Measurements from ENCODE around the gene USP32. TPM values are rescaled to one million over a fixed set of nuclear protein-coding genes. Genes with fewer than 3 reads are reported as not detected.

The USP32 gene
- total and polyA plus RNA-seq, 2 of the 8 experiments (the other 6 are each of a cell fraction or from before 2014, with no cell fraction given), result 29.6 to 112 TPM

- Histone ChIP-seq H3K4ac (replicated peaks; ENCODE audit: insufficient read length, low read depth, low read length) (no peak overlapping the region), H3K4me3 (ENCODE audit: extremely low read depth in 1 of 4, insufficient read depth in 2 of 4, low read depth in 3 of 4, low read length in 4 of 4) (peak overlapping the region in 1 of 4 experiments; percentile 24; a peak in 2 of 8 replicates), H3K27me3 (replicated peaks in 1 of 4; ENCODE audit: control insufficient read depth in 3 of 4, extremely low read depth in 1 of 4, insufficient read depth in 3 of 4, low read length in 3 of 4) (no peaks in the 10 kb centered on the region), H3K9ac (replicated peaks in 1 of 4; ENCODE audit: extremely low read depth in 1 of 4, low read depth in 3 of 4, low read length in 3 of 4) (no peak overlapping the region; a peak in 1 of 7 replicates), H3K4me2 (ENCODE audit: insufficient read depth in 1 of 2, low read depth in 2 of 2, low read length in 2 of 2) (peak overlapping the region; percentile 32 to 64), H4K91ac (replicated peaks; ENCODE audit: insufficient read length, low read length) (no peak overlapping the region), H2BK15ac (ENCODE audit: low read length) (peak overlapping the region; percentile 29; the same call in 1 of the 2 replicates), H2BK5ac (ENCODE audit: low read depth, low read length) (peak overlapping the region; percentile 81), H3K79me1 (ENCODE audit: low read depth, low read length) (peaks cover 13% of the 10 kb centered on the region; the same call in 1 of the 2 replicates), H3K56ac (replicated peaks; ENCODE audit: insufficient read length, low read depth, low read length) (no peak overlapping the region), H3K79me2 (ENCODE audit: control insufficient read depth in 1 of 2, insufficient read depth in 2 of 2, low read length in 2 of 2) (peaks cover 4 to 85% of the 10 kb centered on the region in 2 experiments; a peak in 3 of 4 replicates), H4K5ac (ENCODE audit: insufficient read length, low read depth, low read length) (no peak overlapping the region), H3K4me1 (replicated peaks in 1 of 4; ENCODE audit: control insufficient read depth in 3 of 4, insufficient read depth in 4 of 4, low read length in 3 of 4) (peaks cover 6 to 19% (median 14%) of the 10 kb centered on the region in 4 experiments), H2BK120ac (replicated peaks; ENCODE audit: low read depth, low read length) (no peak overlapping the region), H3K23ac (ENCODE audit: insufficient read length) (no peak overlapping the region), H3K9me3 (ENCODE audit: insufficient read depth in 2 of 2, low read depth in 1 of 2, low read length in 1 of 2) (no peaks in the 10 kb centered on the region), H2AFZ (ENCODE audit: low read length) (no peak overlapping the region), H3K23me2 (ENCODE audit: low read depth, low read length) (no peaks in the 10 kb centered on the region), H3K36me3 (ENCODE audit: control insufficient read depth in 2 of 4, insufficient read depth in 4 of 4, low read length in 3 of 4) (no peaks in the 10 kb centered on the region), H2BK20ac (ENCODE audit: low read length) (no peak overlapping the region), H4K20me1 (replicated peaks in 1 of 2; ENCODE audit: control insufficient read depth in 1 of 2, insufficient read depth in 2 of 2, low read length in 2 of 2) (peaks cover 11 to 18% of the 10 kb centered on the region in 2 experiments), H2BK12ac (ENCODE audit: low read depth, low read length) (0 out of 2 replicates have a peak overlapping the region, but pooled peaks have one; percentile 17), H4K8ac (ENCODE audit: extremely low read depth, insufficient read depth, low read length) (no peak overlapping the region; the same call in 1 of the 2 replicates), H3K14ac (ENCODE audit: insufficient read length) (no peak overlapping the region), H3K27ac (ENCODE audit: low read depth, low read length) (peak overlapping the region; percentile 6; the same call in 1 of the 2 replicates), H2AK5ac (ENCODE audit: low read depth, low read length) (no peak overlapping the region), H3K18ac (ENCODE audit: extremely low read depth, low read length) (0 out of 2 replicates have a peak overlapping the region, but pooled peaks have one; percentile 32)
- FAIRE-seq, result no peak
- TF ChIP-seq SRF (IDR thresholded peaks at IDR 0.05; ENCODE audit: low read depth, low read length) (no peak), KDM1A (IDR thresholded peaks at IDR 0.05; ENCODE audit: borderline replicate concordance, low read length) (peak; percentile 85)
- 71% methylated on average over 4 of the region's 4 CpGs; no CpG with 5 or more reads in 1 of the 2 experiments for WGBS, 2 experiments (ENCODE audit: extremely low coverage in 1 of 2, insufficient coverage in 1 of 2, insufficient read length in 1 of 2, insufficient replicate concordance in 2 of 2, low coverage in 1 of 2, low lambda C conversion rate in 2 of 2, missing lambda C conversion rate in 1 of 2)
- CTCF ChIA-PET (ENCODE audit: partially characterized antibody), result interaction anchor here (0.9 to 1.4 kb wide), 4 partner anchors 11 to 79 kb away, joined by 3 to 5 read pairs (median 4); no protein-coding TSS in a partner anchor
- DNase-seq (ENCODE audit: low read depth in 1 of 2, low spot score in 2 of 2), result no peak
- POLR2A ChIA-PET (ENCODE audit: partially characterized antibody), result interaction anchor here (0.8 to 1.2 kb wide), 4 partner anchors 19 to 86 kb away, joined by 3 to 6 read pairs (median 3); no protein-coding TSS in a partner anchor
Measured at GRCh38 chr17:60327901-60328273, 64.0 kb downstream of the USP32 start.
